SK-N-SH (cell line): Measurements from ENCODE around the gene TAF5L. TPM values are rescaled to one million over a fixed set of nuclear protein-coding genes. Genes with fewer than 3 reads are reported as not detected.

Experiments
- CTCF ChIA-PET: fragments of 300-600, 350-600 bp; formaldehyde crosslinking; extraction: SDS; loops from one replicate; lab custom pipeline; 2021; lab: Yijun Ruan, JAX
- POLR2A ChIA-PET: fragments of 350-600 bp; sonication (Branson Sonifier 250); formaldehyde crosslinking; extraction: SDS; loops from one replicate; lab custom pipeline; 2020; ENCODE audit warnings: antibody characterized with exemption, inconsistent platforms; lab: Yijun Ruan, JAX
- DNase-seq: peaks from one replicate; pipeline ENCODE4 v3.0.0; 2012
- H2AFZ ChIP-seq: fragments of 200-600 bp; sonication (generic); 2 replicates; pipeline ENCODE4 v1.8.1; 2016; ENCODE audit warnings: antibody characterized with exemption, mild to moderate bottlenecking, low read depth
- H3F3A ChIP-seq: fragments of 200-600 bp; sonication (generic); replicated peaks from 2 replicates; pipeline ENCODE3; 2016; ENCODE audit warnings: antibody characterized with exemption, mild to moderate bottlenecking; ENCODE audit not compliant: insufficient read depth
- H3K27ac ChIP-seq, 2 experiments: fragments of 200-500 bp in 1 of 2; fragments of 200-600 bp in 1 of 2; sonication (Bioruptor generic) in 1 of 2; sonication (generic), shearing (Covaris generic) in 1 of 2; 2 replicates each; pipeline versions ENCODE4 v1.5.1 to v1.6.1; 2014 to 2016; ENCODE audit warnings: low read depth in 2 of 2, inconsistent platforms in 1 of 2, low read length in 1 of 2, mild to moderate bottlenecking in 1 of 2, mixed read lengths in 1 of 2
- H3K27me3 ChIP-seq: fragments of 200-600 bp; sonication (generic), shearing (Covaris generic); 2 replicates; pipeline ENCODE4 v1.6.1; 2016; ENCODE audit warnings: mixed run types; ENCODE audit not compliant: insufficient read depth
- H3K36me3 ChIP-seq, 2 experiments: fragments of 200-500 bp in 1 of 2; fragments of 200-600 bp in 1 of 2; sonication (Bioruptor generic) in 1 of 2; sonication (generic) in 1 of 2; replicated peaks in 1 of 2; 2 replicates each; pipeline versions ENCODE3 to v1.5.1; 2014 to 2016; ENCODE audit warnings: low read length in 1 of 2, mild to moderate bottlenecking in 1 of 2; ENCODE audit not compliant: insufficient read depth in 2 of 2, control insufficient read depth in 1 of 2
- H3K4me1 ChIP-seq, 2 experiments: fragments of 200-500 bp in 1 of 2; fragments of 200-600 bp in 1 of 2; sonication (Bioruptor generic) in 1 of 2; sonication (generic), shearing (Covaris generic) in 1 of 2; 2 replicates each; pipeline versions ENCODE4 v1.5.1 to v1.6.1; 2014 to 2016; ENCODE audit warnings: low read depth in 1 of 2, low read length in 1 of 2, mixed run types in 1 of 2; ENCODE audit not compliant: insufficient read depth in 2 of 2, control insufficient read depth in 1 of 2
- H3K4me2 ChIP-seq: fragments of 200-600 bp; sonication (generic), shearing (Covaris generic); 2 replicates; pipeline ENCODE4 v1.6.1; 2017; ENCODE audit warnings: mixed run types
- H3K4me3 ChIP-seq, 2 experiments: fragments of 200-500 bp in 1 of 2; fragments of 200-600 bp in 1 of 2; sonication (Bioruptor generic) in 1 of 2; sonication (generic), shearing (Covaris generic) in 1 of 2; 2 replicates each; pipeline versions ENCODE4 v1.5.1 to v1.8.1; 2014 to 2016; ENCODE audit warnings: low read depth in 2 of 2, inconsistent platforms in 1 of 2, low read length in 1 of 2, mild to moderate bottlenecking in 1 of 2, mixed read lengths in 1 of 2, moderate library complexity in 1 of 2
- H3K79me2 ChIP-seq: fragments of 200-600 bp; sonication (generic); 2 replicates; pipeline ENCODE4 v1.8.1; 2017; ENCODE audit warnings: mild to moderate bottlenecking; ENCODE audit not compliant: insufficient read depth
- H3K9ac ChIP-seq: fragments of 200-600 bp; sonication (generic); 2 replicates; pipeline ENCODE4 v1.6.1; 2017; ENCODE audit warnings: mixed run types
- H3K9me2 ChIP-seq: fragments of 200-600 bp; sonication (generic); 2 replicates; pipeline ENCODE4 v1.6.1; 2017; ENCODE audit warnings: mixed run types
- H3K9me3 ChIP-seq: fragments of 200-600 bp; sonication (generic); 2 replicates; pipeline ENCODE4 v1.6.1; 2017; ENCODE audit warnings: mixed run types, mild to moderate bottlenecking, moderate library complexity
- H4K20me1 ChIP-seq: fragments of 200-600 bp; sonication (generic); 2 replicates; pipeline ENCODE4 v1.6.1; 2017; ENCODE audit warnings: mild to moderate bottlenecking, mixed run types; ENCODE audit not compliant: insufficient read depth
- CTCF ChIP-seq: fragments of 200-600 bp; sonication (generic); IDR thresholded peaks from 2 replicates; pipeline ENCODE4 v1.6.1; 2017; ENCODE audit warnings: antibody characterized with exemption, mild to moderate bottlenecking, moderate library complexity
- FOSL2 ChIP-seq: IDR thresholded peaks from 2 replicates; pipeline ENCODE4 v1.4.0; 2012; ENCODE audit warnings: low read depth, mild to moderate bottlenecking, moderate library complexity, borderline replicate concordance
- FOXM1 ChIP-seq: IDR thresholded peaks from 2 replicates; pipeline ENCODE4 v1.4.0; 2012; ENCODE audit warnings: low read depth, mild to moderate bottlenecking
- GABPA ChIP-seq: IDR thresholded peaks from 2 replicates; pipeline ENCODE4 v1.4.0; 2012; ENCODE audit warnings: low read depth, mild to moderate bottlenecking
- IRF3 ChIP-seq: fragments of 150-350 bp; IDR thresholded peaks from 2 replicates; pipeline ENCODE4 v1.6.1; 2016; ENCODE audit warnings: mild to moderate bottlenecking, low read depth, low read length
- JUND ChIP-seq: IDR thresholded peaks from 2 replicates; pipeline ENCODE4 v1.4.0; 2012
- MAX ChIP-seq: IDR thresholded peaks from 2 replicates; pipeline ENCODE4 v1.4.0; 2012; ENCODE audit warnings: low read depth
- MEF2A ChIP-seq: IDR thresholded peaks from 2 replicates; pipeline ENCODE4 v1.4.0; 2012; ENCODE audit warnings: low read depth, borderline replicate concordance
- MXI1 ChIP-seq: IDR thresholded peaks from 2 replicates; pipeline ENCODE4 v1.6.1; 2012; ENCODE audit warnings: mild to moderate bottlenecking, low read depth, low read length, improper control_type of control experiment
- NFIC ChIP-seq: IDR thresholded peaks from 2 replicates; pipeline ENCODE4 v1.4.0; 2012; ENCODE audit warnings: borderline replicate concordance
- NRF1 ChIP-seq: IDR thresholded peaks from 2 replicates; pipeline ENCODE4 v1.6.1; 2012; ENCODE audit warnings: low read depth, mild to moderate bottlenecking, low read length
- PBX3 ChIP-seq: IDR thresholded peaks from 2 replicates; pipeline ENCODE4; 2012
- POLR2AphosphoS5 ChIP-seq: IDR thresholded peaks from 2 replicates; pipeline ENCODE4 v1.6.1; 2012; ENCODE audit warnings: low read depth, low read length
- RCOR1 ChIP-seq: fragments of 150-350 bp; IDR thresholded peaks from 2 replicates; pipeline ENCODE4 v1.6.1; 2017; ENCODE audit warnings: antibody characterized with exemption, low read length
- TAF1 ChIP-seq: IDR thresholded peaks from 2 replicates; pipeline ENCODE4 v1.6.1; 2012; ENCODE audit warnings: low read depth, mild to moderate bottlenecking, low read length, moderate library complexity, borderline replicate concordance
- TCF12 ChIP-seq: IDR thresholded peaks from 2 replicates; pipeline ENCODE4 v1.4.0; 2012
- YY1 ChIP-seq: IDR thresholded peaks from 2 replicates; pipeline ENCODE4 v1.4.0; 2012; ENCODE audit warnings: low read depth, mild to moderate bottlenecking
- WGBS: methylation state at CpG from one replicate; pipeline ENCODE4 v1.1.6; 2017; ENCODE audit warnings: low lambda C conversion rate; 5-methylcytosine and 5-hydroxymethylcytosine counted together
- polyA plus RNA-seq, 3 experiments: library from polyadenylated mRNA; depleted of rRNA; stranded (reverse); fragments of >200 nt; gene quantifications; 2 replicates each; pipeline ENCODE4 v1.2.3, GENCODE V29; 2012
- TF ChIP-seq, protein P1 (sequence below): IDR thresholded peaks from 2 replicates; pipeline ENCODE4 v1.4.0; 2012; ENCODE audit warnings: low read depth, borderline replicate concordance

Gene TAF5L
- polyA plus RNA-seq, 1 of the 3 experiments (the other 2 are of a cell fraction): 17.1 TPM

GRCh38 chr1:229655781-229656180 is 29.9 kb upstream of the TAF5L start:
- CTCF ChIA-PET: no interaction called here
- TF ChIP-seq GABPA: no peak
- no peak for TF ChIP-seq MEF2A
- no peak for TF ChIP-seq PBX3
- TF ChIP-seq FOSL2: no peak
- TF ChIP-seq NFIC: no peak
- TF ChIP-seq FOXM1: no peak
- TF ChIP-seq POLR2AphosphoS5: no peak

GRCh38 chr1:229653420-229653819 is 27.5 kb upstream of the TAF5L start:
- CTCF ChIA-PET: no interaction called here
- peaks cover 54 to 90% of the 10 kb centered on the region in 2 experiments for H3K36me3 ChIP-seq
- DNase-seq: no peak
- no peaks in the 10 kb centered on the region for H3K27me3 ChIP-seq
- no peaks in the 10 kb centered on the region for H4K20me1 ChIP-seq
- H3K4me2 ChIP-seq: no peak overlapping the region
- H3K27ac ChIP-seq: no peak overlapping the region
- H3K4me3 ChIP-seq: no peak overlapping the region
- H3K9me2 ChIP-seq: no peaks in the 10 kb centered on the region
- TF ChIP-seq MXI1: no peak
- no peak for TF ChIP-seq TCF12
- TF ChIP-seq JUND: no peak
- TF ChIP-seq IRF3: no peak
- TF ChIP-seq RCOR1: no peak
- TF ChIP-seq NRF1: no peak
- TF ChIP-seq MAX: no peak
- TF ChIP-seq, protein P1, sequence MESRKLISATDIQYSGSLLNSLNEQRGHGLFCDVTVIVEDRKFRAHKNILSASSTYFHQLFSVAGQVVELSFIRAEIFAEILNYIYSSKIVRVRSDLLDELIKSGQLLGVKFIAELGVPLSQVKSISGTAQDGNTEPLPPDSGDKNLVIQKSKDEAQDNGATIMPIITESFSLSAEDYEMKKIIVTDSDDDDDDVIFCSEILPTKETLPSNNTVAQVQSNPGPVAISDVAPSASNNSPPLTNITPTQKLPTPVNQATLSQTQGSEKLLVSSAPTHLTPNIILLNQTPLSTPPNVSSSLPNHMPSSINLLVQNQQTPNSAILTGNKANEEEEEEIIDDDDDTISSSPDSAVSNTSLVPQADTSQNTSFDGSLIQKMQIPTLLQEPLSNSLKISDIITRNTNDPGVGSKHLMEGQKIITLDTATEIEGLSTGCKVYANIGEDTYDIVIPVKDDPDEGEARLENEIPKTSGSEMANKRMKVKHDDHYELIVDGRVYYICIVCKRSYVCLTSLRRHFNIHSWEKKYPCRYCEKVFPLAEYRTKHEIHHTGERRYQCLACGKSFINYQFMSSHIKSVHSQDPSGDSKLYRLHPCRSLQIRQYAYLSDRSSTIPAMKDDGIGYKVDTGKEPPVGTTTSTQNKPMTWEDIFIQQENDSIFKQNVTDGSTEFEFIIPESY: no peak
- TF ChIP-seq TAF1: no peak
- TF ChIP-seq CTCF: no peak
- no peak for TF ChIP-seq YY1
- H3F3A ChIP-seq: no peaks in the 10 kb centered on the region
- WGBS: 83% methylated on average over 1 of the region's 1 CpG
- H3K9ac ChIP-seq: no peak overlapping the region
- H3K4me1 ChIP-seq: peaks cover 0 to 4% of the 10 kb centered on the region in 2 experiments; a peak in 2 of 4 replicates
- POLR2A ChIA-PET: no interaction called here
- H3K79me2 ChIP-seq: no peaks in the 10 kb centered on the region
- H3K9me3 ChIP-seq: no peaks in the 10 kb centered on the region
- H2AFZ ChIP-seq: no peak overlapping the region

More at GRCh38 chr1:229655781-229656180, 29.9 kb upstream of the TAF5L start:
- POLR2A ChIA-PET: no interaction called here
- no peak overlapping the region for H3K4me2 ChIP-seq
- H4K20me1 ChIP-seq: no peaks in the 10 kb centered on the region
- no peaks in the 10 kb centered on the region for H3K27me3 ChIP-seq
- no peaks in the 10 kb centered on the region for H3F3A ChIP-seq
- no peak overlapping the region for H3K4me3 ChIP-seq
- H2AFZ ChIP-seq: no peak overlapping the region
- no peaks in the 10 kb centered on the region for H3K79me2 ChIP-seq
- H3K9ac ChIP-seq: no peak overlapping the region
- peaks cover 0 to 11% of the 10 kb centered on the region in 2 experiments; a peak in 2 of 4 replicates for H3K4me1 ChIP-seq
- no peak for DNase-seq
- H3K27ac ChIP-seq: no peak overlapping the region
- H3K36me3 ChIP-seq: peaks cover 54 to 93% of the 10 kb centered on the region in 2 experiments
- no peaks in the 10 kb centered on the region for H3K9me3 ChIP-seq
- 89% methylated on average over 5 of the region's 5 CpGs for WGBS
- no peaks in the 10 kb centered on the region for H3K9me2 ChIP-seq
